Skeletal muscle satellite cell (primary cell): ENCODE measurements around the gene CLNK.

Experiments used
- H3K27me3 ChIP-seq: 2 replicates; pipeline ENCODE4 v1.7.0; 2013; ENCODE audit warnings: low read length; ENCODE audit not compliant: control insufficient read depth, insufficient read depth
- H3K36me3 ChIP-seq: 2 replicates; pipeline ENCODE4 v1.7.0; 2013; ENCODE audit warnings: mild to moderate bottlenecking, control low read depth, low read length; ENCODE audit not compliant: insufficient read depth
- H3K4me1 ChIP-seq: 2 replicates; pipeline ENCODE4 v1.7.0; 2013; ENCODE audit warnings: low read length; ENCODE audit not compliant: control insufficient read depth, insufficient read depth
- H3K4me2 ChIP-seq: 2 replicates; pipeline ENCODE4 v1.7.0; 2013; ENCODE audit warnings: mild to moderate bottlenecking, low read length
- H3K4me3 ChIP-seq: 2 replicates; pipeline ENCODE4 v1.7.0; 2013; ENCODE audit warnings: low read length
- H3K9ac ChIP-seq: 2 replicates; pipeline ENCODE4 v1.7.0; 2013; ENCODE audit warnings: mild to moderate bottlenecking, low read depth, low read length, moderate library complexity
- H3K9me3 ChIP-seq: replicated peaks from 2 replicates; pipeline ENCODE4 v1.7.0; 2013; ENCODE audit warnings: mild to moderate bottlenecking, control low read depth, low read length

The CLNK gene

DNA sequence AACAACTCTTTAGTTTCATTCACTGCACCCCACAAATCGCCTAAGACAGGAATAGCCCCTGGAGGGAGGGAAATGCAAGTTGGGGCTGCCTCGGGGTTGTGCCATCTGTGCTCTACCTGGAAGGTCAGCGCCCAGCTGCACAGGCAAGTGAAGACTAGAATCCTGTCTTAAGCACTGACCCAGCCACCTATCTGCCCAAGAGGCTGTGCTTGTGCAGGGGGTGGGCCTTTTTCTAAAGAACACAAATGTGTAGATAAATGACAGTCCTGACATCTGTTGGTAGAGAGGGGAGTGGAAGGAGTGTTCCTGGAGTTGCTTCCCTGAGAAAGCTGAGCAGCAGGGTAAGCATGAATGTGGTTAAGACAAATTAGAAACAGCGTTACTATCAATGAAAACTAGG, 243.1 kb downstream of the CLNK start:
- H3K9me3 ChIP-seq: no peaks in the 10 kb centered on the region
- no peaks in the 10 kb centered on the region for H3K4me1 ChIP-seq
- H3K27me3 ChIP-seq: no peaks in the 10 kb centered on the region
- no peak overlapping the region for H3K4me3 ChIP-seq
- no peak overlapping the region for H3K4me2 ChIP-seq
- no peak overlapping the region for H3K9ac ChIP-seq
- peaks cover 36% of the 10 kb centered on the region for H3K36me3 ChIP-seq

DNA sequence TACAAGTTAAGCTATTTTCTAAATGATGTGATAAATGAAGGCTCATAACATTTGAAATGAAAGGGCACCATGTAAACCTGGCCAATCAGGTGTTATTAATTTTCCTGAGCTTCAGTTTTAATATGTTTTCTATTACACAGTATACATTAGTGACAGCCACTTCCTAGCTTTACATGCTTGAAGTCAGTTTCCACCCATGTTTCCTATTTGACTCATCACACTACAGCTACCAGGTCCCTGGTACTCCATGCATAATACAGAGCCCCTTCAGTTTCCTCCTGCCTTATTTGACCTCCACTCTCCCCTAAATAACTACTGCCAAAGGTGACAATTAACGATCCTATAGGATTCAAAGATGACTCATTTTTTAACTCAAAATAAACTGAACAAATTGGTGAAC, 245.6 kb downstream of the CLNK start:
- Histone ChIP-seq H3K27me3 (no peaks in the 10 kb centered on the region), H3K4me3 (no peak overlapping the region), H3K36me3 (peaks cover 10% of the 10 kb centered on the region), H3K9ac (no peak overlapping the region), H3K4me1 (no peaks in the 10 kb centered on the region), H3K4me2 (no peak overlapping the region), H3K9me3 (no peaks in the 10 kb centered on the region)

DNA sequence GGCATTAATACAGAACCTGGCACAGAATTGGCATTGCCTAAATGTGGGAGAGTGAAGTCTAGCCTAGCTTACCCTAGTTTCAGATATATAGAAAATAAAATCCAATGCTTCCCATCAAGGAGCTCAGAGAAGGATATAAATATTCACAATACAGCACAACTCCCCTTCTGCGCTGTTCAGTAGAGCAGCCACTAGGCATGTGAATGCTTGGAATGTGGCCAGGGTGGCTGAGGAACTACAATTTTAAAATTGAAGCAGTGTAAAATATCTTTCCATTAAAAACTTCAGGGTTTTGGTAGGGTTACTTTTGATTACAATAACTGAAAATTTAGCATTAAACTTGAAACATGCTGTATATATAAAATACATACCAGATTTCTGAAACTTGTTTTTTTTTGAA, 246.8 kb downstream of the CLNK start:
- Histone ChIP-seq H3K4me1 (no peaks in the 10 kb centered on the region), H3K36me3 (peaks cover 6% of the 10 kb centered on the region), H3K4me2 (no peak overlapping the region), H3K9ac (no peak overlapping the region), H3K9me3 (no peaks in the 10 kb centered on the region), H3K27me3 (no peaks in the 10 kb centered on the region), H3K4me3 (no peak overlapping the region)
